Activated T-cell treated with anti-CD3 and anti-CD28 coated beads for 4 hours (primary cell): ENCODE results near the gene CEACAM1.
"Not testable (repeated sequence)": the region's sequence is repeated elsewhere in the genome, so short reads cannot be mapped to it uniquely, and the experiment has no call there.

Source experiments
- DNase-seq: peaks from one replicate; pipeline ENCODE4 v3.0.0-alpha.2; 2020

The CEACAM1 gene

DNA sequence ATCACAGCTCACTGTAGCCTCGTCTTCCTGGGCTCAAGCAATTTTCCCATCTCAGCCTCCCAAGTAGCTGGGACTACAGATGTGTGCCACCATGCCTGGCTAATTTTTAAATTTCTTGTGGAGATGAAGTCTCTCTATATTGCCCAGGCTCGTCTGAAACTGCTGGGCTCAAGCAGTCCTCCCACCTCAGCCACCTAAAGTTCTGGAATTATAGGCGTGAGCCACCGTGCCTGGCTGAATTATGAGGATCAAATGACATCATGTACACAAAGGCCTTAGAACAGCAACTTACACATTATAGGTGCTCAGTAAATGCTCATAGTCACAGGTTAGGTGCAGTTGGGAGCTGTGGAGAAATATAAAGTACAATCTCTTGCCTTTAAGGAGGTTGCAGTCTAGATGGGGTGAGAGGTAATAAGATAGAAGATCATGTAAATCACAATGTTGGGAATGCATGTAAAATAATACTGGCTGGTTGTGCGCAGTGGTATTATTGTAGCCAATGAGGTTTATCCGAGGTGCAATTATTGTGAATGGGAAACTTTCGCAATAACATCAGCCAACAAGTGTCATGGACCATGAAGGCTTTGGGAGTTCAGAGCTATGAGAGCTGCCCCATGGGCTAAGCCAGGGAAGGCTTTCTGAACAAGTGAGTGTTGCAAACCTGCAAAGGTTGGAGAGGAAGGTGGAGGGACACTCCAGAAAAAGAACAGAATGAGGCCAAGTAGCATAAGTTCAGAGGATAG, 55.7 kb downstream of the CEACAM1 start:
- DNase-seq = no peak

DNA sequence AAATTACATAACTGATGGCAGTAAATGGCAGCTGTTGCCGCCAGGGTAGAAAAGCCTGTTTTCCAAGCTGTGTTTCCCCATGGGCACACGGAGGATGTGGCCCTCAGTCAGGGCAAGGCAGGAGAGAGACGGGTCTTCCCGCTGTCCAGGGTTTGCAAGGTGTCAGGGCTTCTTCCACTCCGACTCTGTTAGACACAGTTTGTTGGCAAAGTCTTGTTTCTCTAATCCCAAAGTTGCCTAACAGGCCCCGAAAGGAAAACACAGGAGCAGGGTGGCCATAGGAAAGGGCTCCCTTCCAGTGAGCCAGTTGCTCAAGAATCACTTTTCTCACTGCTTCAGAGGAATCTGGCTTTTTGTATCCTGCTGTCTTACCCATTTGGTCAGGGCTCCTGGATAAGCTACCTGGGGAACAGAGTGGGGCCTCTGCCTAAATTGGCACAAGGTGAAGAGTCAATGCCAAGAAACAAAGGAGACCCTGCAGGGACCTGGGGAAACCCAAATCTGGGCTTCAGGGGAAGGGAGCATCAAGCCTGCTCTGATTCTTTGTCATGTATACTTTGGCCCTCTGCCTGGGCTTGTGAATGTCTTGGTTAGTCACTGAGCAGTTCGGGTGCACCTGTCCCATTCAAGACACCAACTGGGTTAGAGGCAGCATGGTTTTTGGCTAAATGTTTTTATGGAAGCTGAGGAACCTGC, 56.6 kb downstream of the CEACAM1 start:
- no peak for DNase-seq

DNA sequence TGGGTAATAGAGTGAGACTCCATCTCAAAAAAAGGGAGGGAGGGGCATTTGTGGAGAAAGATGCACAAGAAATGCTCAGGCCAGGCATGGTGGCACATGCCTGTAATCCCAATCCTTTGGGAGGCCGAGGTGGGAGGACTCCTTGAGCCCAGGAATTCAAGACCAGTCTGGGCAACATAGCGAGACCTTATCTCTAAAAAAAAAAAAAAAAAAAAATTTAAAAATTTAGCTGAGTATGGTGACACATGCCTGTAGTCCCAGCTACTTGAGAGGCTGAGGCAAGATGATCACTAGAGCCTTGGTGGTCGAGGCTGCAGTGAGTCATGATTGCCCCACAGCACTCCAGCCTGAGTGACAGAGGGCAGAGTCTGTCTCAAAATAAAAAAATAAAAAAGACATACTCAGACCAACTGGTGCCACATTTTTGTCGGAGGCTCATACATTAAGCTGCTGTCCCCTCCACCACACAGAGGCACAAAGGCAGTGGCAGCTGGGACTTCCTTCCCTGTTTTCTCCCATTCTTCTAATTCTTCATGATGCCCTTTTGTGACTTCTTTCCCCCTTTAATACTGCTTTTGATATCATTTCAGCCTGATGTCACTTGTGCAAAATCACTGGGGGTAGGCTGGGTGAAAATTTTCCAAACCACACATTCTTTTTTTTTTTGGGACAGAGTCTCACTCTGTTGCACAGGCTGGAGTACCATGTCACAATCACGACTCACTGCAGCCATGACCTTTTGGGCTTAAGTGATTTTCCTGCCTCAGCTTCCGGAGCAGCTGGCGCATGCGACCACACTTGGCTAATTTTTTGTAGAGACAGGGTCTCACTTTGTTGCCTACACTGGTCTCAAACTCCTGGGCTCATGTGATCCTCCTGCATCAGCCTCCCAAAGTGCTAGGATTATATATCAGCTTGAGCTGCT, 58.7 kb downstream of the CEACAM1 start:
- DNase-seq = no peak

DNA sequence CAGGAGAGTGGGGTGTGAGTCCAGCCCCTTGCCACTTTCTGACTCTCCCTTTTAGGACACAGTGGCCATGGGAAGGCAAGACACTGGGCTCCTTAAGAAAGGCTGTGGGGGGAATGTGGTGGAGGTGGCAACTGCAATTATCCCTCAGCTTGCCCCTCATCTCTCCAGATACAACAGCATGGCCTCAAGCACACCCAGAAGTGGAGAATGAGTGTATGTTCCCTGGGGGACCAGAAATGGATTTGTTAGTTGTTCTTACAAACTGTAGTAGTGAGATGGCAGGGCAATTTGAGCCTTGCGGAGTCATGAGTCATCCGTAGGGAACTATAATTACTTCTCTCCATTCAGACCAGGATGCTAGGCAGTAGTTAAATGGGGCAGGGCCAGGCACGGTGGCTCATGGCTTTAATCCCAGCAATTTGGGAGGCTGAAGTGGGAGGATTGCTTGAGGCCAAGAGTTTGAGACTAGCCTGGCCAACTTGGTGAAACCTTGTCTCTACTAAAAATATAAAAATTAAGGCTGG, 59.9 kb downstream of the CEACAM1 start:
- DNase-seq = no peak

DNA sequence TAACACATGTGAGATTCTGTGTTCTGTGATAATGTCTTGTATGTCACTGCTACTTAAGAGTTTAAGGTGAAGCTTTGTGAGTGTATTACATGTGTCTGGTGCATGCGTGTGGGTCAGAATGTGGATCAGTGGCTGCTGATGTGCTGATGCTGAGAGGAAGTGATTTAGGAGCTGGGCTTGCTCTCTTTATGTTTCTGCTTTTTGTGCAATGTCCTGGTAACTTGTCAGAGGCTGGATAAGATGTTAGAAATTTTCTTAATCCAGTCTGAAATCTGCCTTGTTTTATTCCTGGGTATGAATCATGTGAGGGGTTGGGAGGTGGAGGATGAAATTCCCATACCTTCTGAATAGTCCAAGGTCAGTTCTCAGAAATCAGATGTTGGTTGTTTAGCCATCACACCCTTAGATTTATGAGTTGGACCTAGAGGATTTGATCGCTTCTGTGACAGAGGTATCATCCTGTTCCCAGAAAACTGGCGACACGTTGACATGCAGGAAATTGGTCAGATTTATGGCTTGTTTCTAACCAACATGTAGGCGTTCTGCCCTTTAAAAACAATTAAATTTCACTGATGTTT, 61.0 kb downstream of the CEACAM1 start:
- no peak for DNase-seq

DNA sequence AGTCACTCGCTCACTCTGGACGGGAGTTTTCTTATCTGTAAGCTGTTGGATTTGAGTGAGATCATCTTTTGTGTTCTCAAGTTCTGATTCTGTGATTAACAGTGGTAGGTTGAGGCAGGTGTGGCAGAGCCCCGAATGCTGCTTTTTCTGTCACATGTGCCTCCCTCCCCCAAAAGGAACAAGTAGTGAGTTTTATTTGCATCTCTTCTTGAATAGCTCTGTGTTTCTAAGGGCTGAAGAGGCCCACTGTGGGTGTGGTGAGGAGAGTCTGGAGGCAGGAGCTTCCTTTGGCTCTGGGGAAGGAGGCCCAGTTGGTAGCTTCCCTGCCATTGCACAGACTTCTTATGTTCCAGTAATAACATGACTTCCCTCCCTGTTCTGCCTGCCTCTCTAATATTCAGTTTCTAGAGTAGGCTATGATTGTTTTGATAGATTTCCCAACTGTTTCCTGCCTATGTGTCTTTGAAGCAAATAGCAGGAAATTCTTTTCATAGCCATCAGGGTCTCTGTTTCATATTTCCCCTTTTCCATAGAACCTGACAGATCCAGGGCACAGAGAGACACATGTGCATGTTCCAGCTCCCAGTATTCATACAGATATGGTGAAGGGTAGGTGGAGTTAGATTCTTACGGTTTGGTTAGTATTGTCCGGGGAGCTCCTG, 61.6 kb downstream of the CEACAM1 start:
- no peak for DNase-seq

DNA sequence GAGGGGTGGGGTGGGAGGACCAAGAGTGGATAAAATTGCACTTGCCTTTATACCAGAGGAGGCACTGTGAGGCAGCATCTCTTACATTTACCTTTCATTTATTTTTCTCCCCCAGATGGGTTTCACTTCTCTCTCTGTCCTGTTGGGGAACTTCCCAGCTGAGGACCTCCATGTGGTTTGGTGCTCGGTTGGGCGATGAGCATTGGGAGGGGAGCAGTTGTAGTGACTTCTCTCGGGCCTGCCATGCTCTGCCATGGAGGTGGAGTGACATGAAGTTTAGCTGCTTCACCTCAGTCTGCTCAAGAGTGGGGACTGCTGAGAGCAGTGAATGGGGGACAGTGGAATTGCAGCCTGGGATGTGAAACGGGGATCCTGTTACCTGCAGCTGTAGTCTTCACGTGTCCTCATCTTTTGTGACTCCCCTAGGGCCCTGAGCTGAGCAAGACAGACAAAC, 62.4 kb downstream of the CEACAM1 start:
- no peak for DNase-seq

DNA sequence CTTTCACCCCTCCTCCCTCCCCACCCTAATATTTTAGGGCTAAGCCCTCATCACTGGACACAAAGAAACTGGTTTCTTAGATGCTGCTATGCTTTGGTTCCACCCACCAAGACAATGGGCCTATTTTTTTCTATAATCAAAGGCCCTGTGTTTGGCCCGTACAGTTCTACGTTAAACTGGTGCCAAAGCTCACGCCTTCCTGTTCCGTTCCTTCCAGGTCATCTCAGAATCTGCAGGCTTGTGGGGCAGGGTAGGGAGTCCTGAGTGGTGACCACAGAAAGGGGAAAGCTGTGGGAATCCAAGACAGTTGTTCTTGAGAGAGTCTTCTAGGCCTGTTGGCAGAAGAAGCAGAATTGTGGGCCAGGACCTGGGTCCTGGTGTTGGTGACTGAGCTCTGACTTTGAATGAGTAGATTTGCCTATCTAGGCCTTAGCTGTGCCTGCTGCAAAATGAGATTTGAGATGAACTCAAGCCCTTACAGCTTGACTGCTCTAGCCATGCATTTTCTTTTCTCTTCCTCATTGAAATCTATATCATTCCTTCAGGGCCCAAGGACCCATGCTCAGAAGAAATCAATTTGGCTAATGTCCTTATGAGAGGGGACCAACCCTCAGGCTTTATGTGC, 66.5 kb downstream of the CEACAM1 start:
- no peak for DNase-seq

DNA sequence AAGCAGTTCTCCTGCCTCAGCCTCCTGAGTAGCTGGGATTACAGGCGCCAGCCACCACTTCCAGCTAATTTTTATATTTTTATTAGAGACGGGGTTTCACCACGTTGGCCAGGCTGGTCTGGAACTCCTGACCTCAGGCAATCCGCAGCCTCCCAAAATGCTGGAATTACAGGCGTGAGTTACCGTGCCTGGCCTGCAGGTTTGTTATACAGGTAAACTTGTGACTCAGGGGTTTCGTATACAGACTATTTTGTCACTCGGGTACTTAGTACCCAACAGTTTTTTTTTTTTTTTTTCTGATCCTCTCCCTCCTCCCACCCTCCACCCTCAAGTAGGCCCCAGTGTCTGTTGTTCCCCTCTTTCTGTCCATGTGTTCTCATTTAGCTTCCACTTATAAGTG, 67.0 kb downstream of the CEACAM1 start:
- DNase-seq = not testable (repeated sequence)

DNA sequence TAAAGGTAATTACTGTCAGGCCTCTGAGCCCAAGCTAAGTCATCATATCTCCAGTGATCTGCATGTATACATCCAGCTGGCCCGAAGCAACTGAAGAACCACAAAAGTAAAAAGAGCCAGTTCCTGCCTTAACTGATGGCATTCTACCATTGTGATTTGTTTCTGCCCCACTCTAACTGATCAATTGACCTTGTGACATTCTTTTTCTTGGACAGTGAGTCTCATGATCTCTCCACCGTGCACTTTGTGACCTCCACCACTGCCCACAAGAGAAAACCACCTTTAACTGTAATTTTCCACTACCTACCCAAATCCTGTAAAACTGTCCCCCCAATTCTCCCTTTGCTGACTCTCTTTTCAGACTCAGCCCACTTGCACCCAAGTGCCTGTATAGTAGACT, 68.4 kb downstream of the CEACAM1 start:
- no peak for DNase-seq
